HUES6 (cell line): ENCODE measurements around the gene IGSF5.
"Not testable (repeated sequence)": the region's sequence is repeated elsewhere in the genome, so short reads cannot be mapped to it uniquely, and the experiment has no call there.

Experiments
- H3K27ac ChIP-seq: 2 replicates; pipeline ENCODE4 v1.7.0; 2013; ENCODE audit warnings: low read depth, mild to moderate bottlenecking, low read length, inconsistent platforms
- H3K27me3 ChIP-seq: 2 replicates; pipeline ENCODE4 v1.6.1; 2013; ENCODE audit warnings: low read length; ENCODE audit not compliant: control insufficient read depth, insufficient read depth
- H3K36me3 ChIP-seq: 2 replicates; pipeline ENCODE4 v1.6.1; 2013; ENCODE audit warnings: low read length; ENCODE audit not compliant: control insufficient read depth, insufficient read depth
- H3K4me1 ChIP-seq: 2 replicates; pipeline ENCODE4 v1.6.1; 2013; ENCODE audit warnings: low read length; ENCODE audit not compliant: control insufficient read depth, insufficient read depth
- H3K4me3 ChIP-seq: 2 replicates; pipeline ENCODE4 v1.5.1; 2013; ENCODE audit warnings: low read depth, low read length
- H3K9ac ChIP-seq: one replicate; pipeline ENCODE4 v1.6.1; 2013; ENCODE audit warnings: mild to moderate bottlenecking, low read length
- H3K9me3 ChIP-seq: 2 replicates; pipeline ENCODE4 v1.6.1; 2013; ENCODE audit warnings: low read depth, low read length; ENCODE audit not compliant: control insufficient read depth, insufficient read depth

The IGSF5 gene

DNA sequence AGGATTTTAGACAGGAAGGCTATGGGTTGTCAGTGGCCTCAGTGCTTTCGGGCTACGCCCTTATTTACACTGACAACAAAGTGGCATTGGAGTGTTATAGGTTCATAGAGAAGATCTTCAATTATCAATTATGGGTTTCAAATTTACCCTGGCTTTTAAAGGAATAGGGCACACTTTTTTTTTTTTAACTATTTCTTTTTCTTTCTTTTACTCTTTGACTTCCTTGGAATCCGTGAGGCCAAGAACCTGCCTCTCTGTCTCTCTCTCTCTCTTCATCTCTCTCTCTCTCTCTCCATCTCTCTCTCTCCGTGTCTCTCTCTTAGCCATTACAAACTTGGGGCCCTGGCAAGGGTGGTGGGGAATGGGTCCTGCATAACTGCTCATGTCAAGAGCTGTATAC lies at the start of gene IGSF5:
Gene IGSF5, plus strand, starts transcription at position 301 of the 400 bp plus-strand sequence. CDS start 327 bp downstream, outside the sequence.
- not testable (repeated sequence) for H3K4me1 ChIP-seq, H3K9me3 ChIP-seq

DNA sequence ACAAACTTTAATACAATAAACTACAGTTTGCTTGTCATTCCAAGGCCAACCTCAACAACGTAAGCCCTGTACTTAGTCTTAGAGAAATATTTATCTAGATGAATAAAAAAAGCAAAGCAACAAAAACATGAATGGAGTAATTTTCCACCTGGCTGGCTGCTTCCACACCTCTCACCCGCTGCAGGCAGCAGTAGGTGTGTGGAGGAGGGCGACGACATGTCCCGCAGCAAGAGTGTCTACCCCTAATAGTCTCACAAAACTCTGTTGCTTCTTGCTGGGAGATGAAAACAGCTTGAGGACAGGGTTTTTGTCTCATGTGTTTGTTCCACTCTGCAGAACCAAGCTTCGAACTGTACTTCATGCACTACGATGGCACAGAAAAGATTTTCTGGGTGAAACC lies 48.8 kb upstream of the IGSF5 start:
- Histone ChIP-seq H3K4me3 (no peak overlapping the region), H3K27me3 (no peaks in the 10 kb centered on the region), H3K36me3 (no peaks in the 10 kb centered on the region), H3K4me1 (no peaks in the 10 kb centered on the region), H3K27ac (no peak overlapping the region), H3K9ac (no peak overlapping the region), H3K9me3 (no peaks in the 10 kb centered on the region)

More for the DNA sequence above, at the start of gene IGSF5:
- H3K9ac ChIP-seq, H3K27ac ChIP-seq, H3K36me3 ChIP-seq, H3K27me3 ChIP-seq, H3K4me3 ChIP-seq: not testable (repeated sequence)

DNA sequence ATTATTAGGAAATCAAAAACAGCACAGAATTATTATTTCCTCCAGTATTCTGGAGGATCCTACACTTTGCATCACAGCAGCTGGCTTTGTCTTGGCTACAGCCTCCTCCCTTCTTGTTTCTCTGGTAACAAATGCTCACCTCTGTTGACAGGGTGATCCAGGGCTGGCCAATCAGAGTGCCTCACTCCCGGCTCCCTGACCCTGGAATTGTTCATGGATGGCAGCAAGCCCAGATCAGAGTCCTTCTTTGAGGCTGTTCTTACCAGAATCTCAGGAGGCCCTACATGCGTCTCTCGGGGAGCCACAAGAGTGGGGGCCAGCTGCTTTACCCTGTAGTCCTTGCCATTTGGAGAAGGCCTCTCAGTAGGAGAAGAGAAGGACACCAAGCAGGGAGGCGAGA lies 48.4 kb upstream of the IGSF5 start:
- Histone ChIP-seq H3K9me3 (no peaks in the 10 kb centered on the region), H3K9ac (no peak overlapping the region), H3K27ac (no peak overlapping the region), H3K4me3 (no peak overlapping the region), H3K4me1 (no peaks in the 10 kb centered on the region), H3K36me3 (no peaks in the 10 kb centered on the region), H3K27me3 (no peaks in the 10 kb centered on the region)

DNA sequence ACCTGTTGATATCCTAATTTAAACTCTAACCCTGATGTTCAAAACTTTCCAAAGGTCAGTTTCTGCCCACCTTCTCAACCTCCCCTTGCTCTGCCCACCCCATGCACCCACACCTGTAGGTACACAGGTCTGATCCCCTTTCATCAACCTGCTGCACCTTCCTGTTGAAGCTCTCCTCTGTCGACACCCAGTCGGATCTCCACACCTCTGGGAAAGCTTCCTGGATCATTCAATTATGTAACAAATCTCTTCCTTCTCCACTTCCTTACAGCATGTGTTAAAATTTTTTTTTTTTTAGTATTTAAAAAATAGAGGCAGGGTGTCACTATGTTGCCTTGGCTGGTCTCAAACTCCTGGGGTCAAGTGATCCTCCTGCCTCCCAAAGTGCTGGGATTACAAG lies 44.7 kb upstream of the IGSF5 start:
- H3K36me3 ChIP-seq: 0 out of 2 replicates have a peak, but pooled peaks cover 4% of the 10 kb centered on the region
- H3K27ac ChIP-seq: no peak overlapping the region
- no peak overlapping the region for H3K9ac ChIP-seq
- H3K4me1 ChIP-seq: no peaks in the 10 kb centered on the region
- H3K27me3 ChIP-seq: no peaks in the 10 kb centered on the region
- H3K9me3 ChIP-seq: peaks cover 18% of the 10 kb centered on the region
- H3K4me3 ChIP-seq: no peak overlapping the region

DNA sequence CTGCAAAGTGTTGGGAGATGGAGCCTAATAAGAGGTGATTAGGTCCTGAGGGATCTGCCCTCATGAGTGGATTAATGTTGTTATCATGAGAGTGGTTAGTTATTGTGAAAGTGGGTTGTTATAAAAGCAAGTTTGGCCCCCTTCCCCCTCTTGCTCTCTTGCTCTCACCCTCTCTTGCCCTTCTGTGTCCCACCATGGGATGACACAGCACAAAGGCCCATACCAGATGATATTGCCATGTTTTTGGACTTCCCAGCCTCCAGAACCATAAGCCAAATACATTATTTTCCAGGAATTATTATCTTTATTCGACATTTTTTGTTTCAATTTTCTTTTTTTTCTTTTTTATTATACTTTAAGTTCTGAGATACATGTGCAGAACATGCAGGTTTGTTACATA lies 41.4 kb upstream of the IGSF5 start:
- H3K4me1 ChIP-seq: peaks cover 24% of the 10 kb centered on the region
- H3K9me3 ChIP-seq: peaks cover 26% of the 10 kb centered on the region
- H3K27ac ChIP-seq: no peak overlapping the region
- 0 out of 2 replicates have a peak, but pooled peaks cover 4% of the 10 kb centered on the region for H3K36me3 ChIP-seq
- H3K27me3 ChIP-seq: no peaks in the 10 kb centered on the region
- no peak overlapping the region for H3K9ac ChIP-seq
- no peak overlapping the region for H3K4me3 ChIP-seq

DNA sequence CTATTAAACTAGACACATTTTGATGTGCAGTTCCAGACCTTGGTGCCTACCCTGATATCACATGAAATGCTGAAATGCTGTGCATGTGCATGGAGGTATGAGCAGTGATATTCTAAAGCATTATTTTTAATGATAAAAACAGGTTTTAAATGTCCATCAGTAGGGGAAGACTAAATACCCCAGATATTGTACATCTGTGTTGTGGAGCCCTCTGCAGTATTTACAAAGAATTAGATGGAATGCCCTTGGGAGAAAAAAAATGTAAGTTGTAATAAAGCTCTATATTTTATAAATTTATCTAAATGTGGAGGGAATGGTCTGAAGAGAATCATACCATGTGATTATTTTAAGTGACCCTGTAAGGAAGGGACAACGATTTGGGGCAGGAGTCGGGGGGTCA lies 39.1 kb upstream of the IGSF5 start:
- no peaks in the 10 kb centered on the region for H3K27me3 ChIP-seq
- H3K9ac ChIP-seq: no peak overlapping the region
- H3K36me3 ChIP-seq: 0 out of 2 replicates have a peak, but pooled peaks cover 4% of the 10 kb centered on the region
- peaks cover 26% of the 10 kb centered on the region for H3K9me3 ChIP-seq
- H3K4me1 ChIP-seq: peaks cover 32% of the 10 kb centered on the region
- H3K27ac ChIP-seq: no peak overlapping the region
- no peak overlapping the region for H3K4me3 ChIP-seq

DNA sequence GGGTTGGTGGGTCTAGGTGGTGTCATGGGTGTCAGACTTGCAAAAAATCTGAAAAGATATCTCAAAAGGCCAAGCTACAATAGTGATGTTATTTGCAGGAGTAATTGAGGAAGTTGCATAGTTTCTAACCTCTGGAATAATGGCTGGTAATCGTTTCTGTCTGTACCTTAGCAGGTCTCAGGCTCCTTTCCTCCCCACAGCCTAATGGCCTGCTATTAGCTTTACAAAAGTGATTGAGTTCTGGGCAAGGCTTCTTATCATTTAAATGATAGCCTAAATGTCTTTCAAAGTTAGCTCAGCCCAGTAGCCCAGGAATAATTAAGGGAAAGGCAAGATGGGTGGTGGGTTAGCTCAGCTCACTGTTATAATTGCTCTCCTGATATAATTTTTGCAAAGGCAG lies 37.7 kb upstream of the IGSF5 start:
- H3K4me3 ChIP-seq: no peak overlapping the region
- H3K4me1 ChIP-seq: peaks cover 32% of the 10 kb centered on the region
- H3K9me3 ChIP-seq: peaks cover 26% of the 10 kb centered on the region
- H3K27me3 ChIP-seq: no peaks in the 10 kb centered on the region
- peak overlapping the region; percentile 0 for H3K9ac ChIP-seq
- 0 out of 2 replicates have a peak, but pooled peaks cover 4% of the 10 kb centered on the region for H3K36me3 ChIP-seq
- H3K27ac ChIP-seq: peak overlapping the region; percentile 29

DNA sequence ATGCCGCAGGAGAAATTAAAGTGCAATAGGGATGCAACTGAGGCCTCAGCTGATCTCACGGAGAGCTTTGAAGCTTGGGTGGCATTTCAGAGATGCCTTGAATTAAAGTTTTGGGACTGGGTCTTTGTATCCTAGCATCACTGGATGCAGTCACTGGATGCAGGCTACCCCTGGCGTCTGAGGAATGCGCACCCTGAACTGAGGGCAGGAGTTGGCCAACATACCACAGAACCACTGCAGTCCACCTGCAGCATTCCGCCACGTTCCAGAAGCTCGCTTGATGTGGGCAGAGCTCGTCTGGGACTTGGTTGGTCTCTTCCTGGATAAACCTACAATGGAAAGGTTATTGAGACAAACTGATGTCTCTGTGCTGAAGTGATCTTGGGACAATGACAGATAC lies 34.1 kb upstream of the IGSF5 start:
- Histone ChIP-seq H3K9ac (no peak overlapping the region), H3K36me3 (no peaks in the 10 kb centered on the region), H3K9me3 (peaks cover 7% of the 10 kb centered on the region; the same call in 1 of the 2 replicates), H3K27ac (no peak overlapping the region), H3K27me3 (no peaks in the 10 kb centered on the region), H3K4me3 (no peak overlapping the region), H3K4me1 (peaks cover 32% of the 10 kb centered on the region)

DNA sequence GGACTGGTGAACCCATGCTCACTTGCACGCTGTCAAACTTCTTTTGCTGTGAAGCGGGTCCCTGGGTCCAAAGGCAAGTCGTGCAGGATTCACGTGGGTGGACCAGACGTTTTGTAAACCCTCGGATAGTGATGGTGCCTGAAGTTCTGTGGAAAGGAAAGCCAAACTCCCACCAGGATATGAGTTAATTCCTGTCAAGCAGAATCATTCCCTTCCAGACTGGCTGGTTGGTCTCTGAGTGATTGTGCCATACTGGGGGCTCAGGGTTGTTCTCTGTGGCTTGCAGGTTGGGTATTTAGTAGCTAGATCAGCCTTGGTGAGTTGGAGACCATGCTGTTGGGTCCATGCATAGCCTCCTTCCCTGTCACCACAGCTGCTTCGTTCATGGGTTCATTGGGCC lies 32.7 kb upstream of the IGSF5 start:
- Histone ChIP-seq H3K36me3 (no peaks in the 10 kb centered on the region), H3K4me1 (peaks cover 20% of the 10 kb centered on the region), H3K27me3 (no peaks in the 10 kb centered on the region), H3K9ac (no peak overlapping the region), H3K9me3 (no peaks in the 10 kb centered on the region), H3K27ac (no peak overlapping the region), H3K4me3 (no peak overlapping the region)

DNA sequence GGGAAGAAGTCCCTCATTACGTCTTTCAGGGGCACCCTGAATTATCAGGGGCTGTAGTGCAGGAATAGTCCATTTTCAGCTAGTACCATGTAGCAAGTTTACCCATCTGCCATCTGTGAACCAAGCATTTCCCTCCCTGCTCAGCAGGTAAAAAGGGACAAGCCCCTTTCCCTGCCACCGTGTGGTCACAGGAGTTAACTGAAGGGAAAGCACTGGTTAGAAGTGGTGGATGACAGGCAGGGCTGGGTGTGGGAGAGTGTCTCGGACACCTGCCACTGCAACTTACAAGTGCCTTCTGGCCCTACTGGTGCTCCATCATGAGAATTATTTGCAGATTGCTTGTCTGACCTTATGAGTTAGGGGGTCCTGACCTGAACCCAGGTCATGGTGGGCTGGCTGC lies 32.0 kb upstream of the IGSF5 start:
- Histone ChIP-seq H3K4me1 (peaks cover 13% of the 10 kb centered on the region), H3K27me3 (no peaks in the 10 kb centered on the region), H3K9me3 (no peaks in the 10 kb centered on the region), H3K36me3 (no peaks in the 10 kb centered on the region), H3K27ac (no peak overlapping the region), H3K9ac (no peak overlapping the region), H3K4me3 (no peak overlapping the region)

DNA sequence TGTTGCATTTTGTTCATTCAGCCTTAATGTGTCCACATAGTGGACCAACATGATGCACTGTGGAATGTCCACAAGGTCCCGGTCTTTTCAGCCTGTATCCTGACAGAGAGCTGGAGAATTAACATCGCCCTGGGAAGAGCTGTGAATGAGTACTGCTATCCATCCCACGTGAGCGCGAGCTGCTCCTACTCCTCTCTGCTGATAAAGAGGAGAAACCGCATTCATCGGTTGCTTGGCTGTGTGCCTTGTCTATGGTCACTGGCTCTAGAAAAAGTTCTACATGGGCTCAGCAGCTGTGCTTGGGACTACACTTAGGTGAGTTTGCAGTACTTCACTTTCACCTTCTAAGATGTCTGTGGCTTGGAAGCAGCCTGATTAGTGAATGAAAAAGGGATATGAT lies 31.1 kb upstream of the IGSF5 start:
- H3K27me3 ChIP-seq: no peaks in the 10 kb centered on the region

DNA sequence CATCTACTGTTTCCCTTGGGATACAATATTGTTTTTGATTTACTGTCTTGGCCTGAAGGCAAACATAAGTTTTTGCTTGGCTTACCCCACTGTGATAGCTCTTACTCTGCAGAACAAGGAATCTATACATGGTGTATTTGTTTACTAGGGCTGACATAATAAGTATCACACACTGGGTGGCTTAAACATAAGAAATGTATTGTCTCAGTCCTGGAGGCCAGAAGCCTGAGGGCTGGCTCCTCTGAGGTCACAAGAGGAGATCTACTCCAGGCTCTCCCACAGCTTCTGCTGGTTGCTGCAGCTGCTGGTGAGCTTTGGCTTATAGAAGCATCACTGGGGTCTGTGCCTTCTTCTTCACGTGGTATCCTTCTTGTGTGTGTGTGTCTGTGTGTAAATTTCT lies 30.7 kb upstream of the IGSF5 start:
- Histone ChIP-seq H3K4me3 (no peak overlapping the region), H3K27ac (no peak overlapping the region), H3K9me3 (no peaks in the 10 kb centered on the region), H3K36me3 (no peaks in the 10 kb centered on the region), H3K9ac (no peak overlapping the region), H3K4me1 (0 out of 2 replicates have a peak, but pooled peaks cover under 1% of the 10 kb centered on the region), H3K27me3 (no peaks in the 10 kb centered on the region)

More for the DNA sequence above, 31.1 kb upstream of the IGSF5 start:
- no peak overlapping the region for H3K4me3 ChIP-seq
- H3K9ac ChIP-seq: no peak overlapping the region
- H3K36me3 ChIP-seq: no peaks in the 10 kb centered on the region
- no peak overlapping the region for H3K27ac ChIP-seq
- H3K4me1 ChIP-seq: peaks cover 4% of the 10 kb centered on the region; the same call in 1 of the 2 replicates
- H3K9me3 ChIP-seq: no peaks in the 10 kb centered on the region
